K562 (cell line): ENCODE results near the gene CHGA. TPM values are rescaled to one million over a fixed set of nuclear protein-coding genes. Genes with fewer than 3 reads are reported as not detected.

ENCODE experiments used
- ATAC-seq: fragments of 200-7000 bp; cut with Tn5 transposase; 3 replicates; pipeline ENCODE4 v1.9.1; 2020; ENCODE audit warnings: moderate library complexity
- BruUV-seq: library from RNA; stranded (reverse); fragments of 400-500 nt; replicated peaks from 2 replicates; lab custom pipeline; 2021; lab: Mats Ljungman, UMichigan
- CTCF ChIA-PET: fragments of 300-600 bp; formaldehyde crosslinking; extraction: SDS; loops from one replicate; lab custom pipeline; 2021; ENCODE audit warnings: low intra/inter-chr PET ratio; lab: Yijun Ruan, JAX
- POLR2A ChIA-PET: fragments of 300-600, 350-650 bp; sonication (Branson Sonifier 250); formaldehyde crosslinking; extraction: SDS; loops from one replicate; lab custom pipeline; 2021; ENCODE audit warnings: antibody characterized with exemption, inconsistent platforms; lab: Yijun Ruan, JAX
- DNase-seq, 4 experiments: peaks; one replicate each; pipeline versions ENCODE4 v3.0.0 to v3.0.0-alpha.2; 2011 to 2018; ENCODE audit warnings: low spot score in 3 of 4, mixed read lengths in 3 of 4; ENCODE audit errors: extremely low read depth in 1 of 4
- FAIRE-seq: peaks from 2 replicates; lab custom pipeline; 2011; peaks lifted over from hg19 to GRCh38; lab: Jason Lieb, UNC
- H2AFZ ChIP-seq: 2 replicates; pipeline ENCODE4 v1.6.0; 2011; ENCODE audit warnings: low read depth, low read length, control low read depth, inconsistent platforms
- H3K27ac ChIP-seq: fragments of 200-600 bp; 3 replicates; pipeline ENCODE4 v1.8.0; 2011; ENCODE audit warnings: low read depth, mild to moderate bottlenecking, control low read depth, inconsistent platforms, low read length, moderate library complexity, mixed read lengths; ENCODE audit errors: extremely low read depth
- H3K27me3 ChIP-seq, 2 experiments: fragments of 300-600 bp in 1 of 2; 2 replicates in 1 of 2; 3 replicates in 1 of 2; pipeline versions ENCODE4 v1.6.0 to v1.8.0; 2011; ENCODE audit warnings: inconsistent platforms in 2 of 2, low read length in 2 of 2, mild to moderate bottlenecking in 1 of 2, mixed read lengths in 1 of 2, moderate library complexity in 1 of 2; ENCODE audit not compliant: control insufficient read depth in 2 of 2, insufficient read depth in 2 of 2
- H3K36me3 ChIP-seq: fragments of 300-600 bp; 3 replicates; pipeline ENCODE4 v1.8.0; 2011; ENCODE audit warnings: mild to moderate bottlenecking, low read length, inconsistent platforms; ENCODE audit not compliant: control insufficient read depth, insufficient read depth
- H3K4me1 ChIP-seq, 2 experiments: fragments of 200-600 bp in 1 of 2; replicated peaks in 1 of 2; 2 replicates in 1 of 2; 3 replicates in 1 of 2; pipeline versions ENCODE4 v1.5.1 to v1.8.0; 2011; ENCODE audit warnings: inconsistent platforms in 2 of 2, low read length in 2 of 2, mild to moderate bottlenecking in 1 of 2, mixed read lengths in 1 of 2, moderate library complexity in 1 of 2; ENCODE audit not compliant: control insufficient read depth in 2 of 2, insufficient read depth in 2 of 2
- H3K4me2 ChIP-seq: 2 replicates; pipeline ENCODE4 v1.6.1; 2011; ENCODE audit warnings: low read length, control low read depth, inconsistent platforms, mixed read lengths; ENCODE audit not compliant: insufficient read depth
- H3K4me3 ChIP-seq: fragments of 200-600 bp; sonication (generic), shearing (Covaris generic); 2 replicates; pipeline ENCODE4 v1.5.1; 2016; ENCODE audit warnings: control low read depth, inconsistent platforms
- H3K79me2 ChIP-seq: fragments of 200-600 bp; 3 replicates; pipeline ENCODE4 v1.8.0; 2011; ENCODE audit warnings: low read length, inconsistent platforms; ENCODE audit not compliant: control insufficient read depth, insufficient read depth
- H3K9ac ChIP-seq, 2 experiments: 2 replicates each; pipeline versions ENCODE4 v1.6.0 to v1.6.1; 2011; ENCODE audit warnings: low read depth in 2 of 2, low read length in 2 of 2, control low read depth in 1 of 2, inconsistent platforms in 1 of 2, mild to moderate bottlenecking in 1 of 2, mixed read lengths in 1 of 2; ENCODE audit not compliant: insufficient read depth in 1 of 2
- H3K9me1 ChIP-seq: one replicate; pipeline ENCODE4 v1.6.0; 2011; ENCODE audit warnings: inconsistent platforms, mild to moderate bottlenecking, low read length, moderate library complexity; ENCODE audit not compliant: control insufficient read depth, insufficient read depth
- H3K9me3 ChIP-seq: replicated peaks from 2 replicates; pipeline ENCODE4 v1.5.1; 2011; ENCODE audit warnings: low read depth, low read length, inconsistent platforms; ENCODE audit not compliant: control insufficient read depth, insufficient read depth
- H4K20me1 ChIP-seq: replicated peaks from 2 replicates; pipeline ENCODE4 v1.6.1; 2011; ENCODE audit warnings: low read length, inconsistent platforms, mixed read lengths; ENCODE audit not compliant: control insufficient read depth, insufficient read depth
- BDP1 ChIP-seq: IDR thresholded peaks from 3 replicates; pipeline ENCODE4 v1.6.1; 2011; ENCODE audit not compliant: insufficient read length, insufficient read depth
- ETV1 ChIP-seq: fragments of 450-650 bp; conservative IDR thresholded peaks from 2 replicates; pipeline ENCODE4 v1.6.1; 2016; ENCODE audit warnings: missing genetic modification characterization, control low read depth, low read depth, missing compliant biosample characterization
- MAZ ChIP-seq, 2 experiments: fragments of 450-650 bp in 1 of 2; sonication (generic) in 1 of 2; formaldehyde crosslinking; IDR thresholded peaks in 1 of 2; conservative IDR thresholded peaks in 1 of 2; 2 replicates each; pipeline versions ENCODE4 v1.4.0 to v1.5.0; 2020; ENCODE audit warnings: mild to moderate bottlenecking in 1 of 2, missing genetic modification reagents in 1 of 2
- NFE2 ChIP-seq: IDR thresholded peaks from 2 replicates; pipeline ENCODE4 v1.6.1; 2014; ENCODE audit warnings: antibody characterized with exemption, low read depth
- NR2C2 ChIP-seq, 2 experiments: fragments of 200-800 bp in 1 of 2; sonication (Bioruptor generic) in 1 of 2; sonication (generic) in 1 of 2; formaldehyde crosslinking in 1 of 2; IDR thresholded peaks; 2 replicates each; pipeline versions ENCODE4 v1.6.1 to v1.8.0; 2016 to 2022; ENCODE audit warnings: mild to moderate bottlenecking in 1 of 2, missing compliant biosample characterization in 1 of 2, missing genetic modification characterization in 1 of 2, missing genetic modification reagents in 1 of 2
- WGBS: fragments of 100-300 bp; shearing (Covaris generic); methylation state at CpG from one replicate; pipeline ENCODE4 v1.1.6; 2016; ENCODE audit warnings: low coverage, mixed read lengths; ENCODE audit not compliant: insufficient coverage; ENCODE audit errors: missing lambda C conversion rate; 5-methylcytosine and 5-hydroxymethylcytosine counted together
- in situ Hi-C: fragments of 300-500 bp; cut with MboI; formaldehyde crosslinking; loops from 4 replicates; pipeline ENCODE4 v1.15.0; 2018; ENCODE audit warnings: inconsistent platforms, mixed read lengths
- intact Hi-C: fragments of 100-400 bp; cut with micrococcal nuclease; formaldehyde crosslinking; loops from 2 replicates; pipeline ENCODE4 v1.14.2; 2022
- polyA plus RNA-seq, 8 experiments: library from polyadenylated mRNA; depleted of rRNA in 4 of 8; stranded (reverse) in 5 of 8; unstranded in 3 of 8; fragments of >200 nt; fragmentation: Nextera tagmentation in 2 of 8; fragmentation: Illumina TruSeq in 1 of 8; extraction: Ambion mirVana in 2 of 8; extraction: Trizol in 1 of 8; gene quantifications; 2 replicates each; pipeline versions ENCODE4 v1.2.1 to v1.2.3, GENCODE V29; 2011 to 2014; ENCODE audit warnings: inconsistent platforms in 1 of 8, missing spikeins in 1 of 8
- total RNA-seq, 7 experiments: library from RNA; depleted of rRNA in 6 of 7; stranded (reverse); fragments of >200 nt in 6 of 7; fragmentation: Illumina TruSeq in 2 of 7; extraction: Trizol in 2 of 7; gene quantifications; 2 replicates each; pipeline versions ENCODE4 v1.2.1 to v1.2.3, GENCODE V29; 2011 to 2021; ENCODE audit warnings: low replicate concordance in 1 of 7

CHGA gene
- total and polyA plus RNA-seq, 9 of the 15 experiments (the other 6 are each of a cell fraction or from before 2014, with no cell fraction given), result not detected

DNA sequence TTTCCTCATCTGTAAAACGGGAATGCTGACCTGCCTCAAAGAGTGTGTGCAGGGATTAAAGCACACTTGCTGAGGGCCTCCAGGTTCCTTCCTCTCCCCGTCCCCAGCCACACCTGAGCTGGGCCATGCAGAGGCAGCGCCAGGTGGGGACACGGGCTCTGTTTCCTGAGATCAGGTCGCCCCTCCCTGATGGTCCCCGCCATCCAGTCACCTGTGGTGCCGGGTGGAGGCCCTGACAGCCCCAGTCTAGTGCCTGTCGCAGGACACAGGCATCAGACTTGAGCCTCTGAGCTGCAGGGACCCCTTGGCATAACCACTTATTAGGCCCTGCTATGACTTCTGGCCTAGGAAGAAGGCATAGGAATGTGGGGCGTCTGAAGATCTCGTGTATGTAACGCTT is 12.5 kb downstream of the CHGA start (continued):
- no peak for TF ChIP-seq ETV1 (tag)
- TF ChIP-seq, all 486 proteins: peak for 0

GRCh38 chr14:92936085-92936484 is 13.1 kb downstream of the CHGA start:
- Histone ChIP-seq H3K79me2 (no peaks in the 10 kb centered on the region), H3K9ac (0 out of 4 replicates have a peak overlapping the region, but pooled peaks of 1 of the 2 experiments have one; percentile 35), H3K9me3 (no peaks in the 10 kb centered on the region), H4K20me1 (no peaks in the 10 kb centered on the region; the same call in 1 of the 2 replicates), H3K9me1 (no peaks in the 10 kb centered on the region), H3K27me3 (no peaks in the 10 kb centered on the region), H3K4me2 (no peak overlapping the region), H2AFZ (no peak overlapping the region), H3K4me1 (peaks cover 0 to 7% of the 10 kb centered on the region in 2 experiments; a peak in 2 of 5 replicates), H3K4me3 (no peak overlapping the region), H3K27ac (no peak overlapping the region), H3K36me3 (no peaks in the 10 kb centered on the region)
- ChIA-PET CTCF (no interaction called here), POLR2A (no interaction called here)
- TF ChIP-seq MAZ (CRISPR knock-in tag; conservative IDR thresholded peaks at IDR 0.05 in 1 of 2, IDR thresholded peaks at IDR 0.05 in 1 of 2) (no peak), NR2C2 (CRISPR knock-in tag; IDR thresholded peaks at IDR 0.05) (no peak), NR2C2 (tag; IDR thresholded peaks at IDR 0.05) (no peak), BDP1 (no peak), NFE2 (no peak)
- ATAC-seq (no peak), DNase-seq (no peak), FAIRE-seq (no peak)
- in situ Hi-C loops (no loop called here), intact Hi-C loops (no loop called here)
- no TSS peak for BruUV-seq
- WGBS, result 72% methylated on average over 8 of the region's 11 CpGs
